OCI-LY7 (cell line): ENCODE data around the gene GSN. TPM values are rescaled to one million over a fixed set of nuclear protein-coding genes. Genes with fewer than 3 reads are reported as not detected.
A peak's percentile ranks its signal among the peaks of the same experiment; 100 is the strongest.

Experiments used
- BruUV-seq: library from RNA; stranded (reverse); fragments of 400-500 nt; replicated peaks from 2 replicates; lab custom pipeline; 2021; lab: Mats Ljungman, UMichigan
- CTCF ChIA-PET: fragments of 300-600 bp; sonication (Branson Sonifier 250); formaldehyde crosslinking; loops from one replicate; lab custom pipeline; 2022; ENCODE audit warnings: antibody characterized with exemption; ENCODE audit not compliant: unreplicated experiment; lab: Charles Lee
- POLR2A ChIA-PET: fragments of 300-600 bp; sonication (Branson Sonifier 250); formaldehyde crosslinking; loops from one replicate; lab custom pipeline; 2022; ENCODE audit warnings: antibody characterized with exemption; lab: Charles Lee
- DNase-seq: peaks from one replicate; pipeline ENCODE4 v3.0.0-alpha.2; 2015; ENCODE audit warnings: low spot score
- H2AFZ ChIP-seq: fragments of 200-600 bp; sonication (generic), shearing (Covaris generic); 2 replicates; pipeline ENCODE4 v1.6.1; 2014; ENCODE audit warnings: mild to moderate bottlenecking, antibody characterized with exemption, low read length, moderate library complexity
- H3K27ac ChIP-seq: fragments of 200-600 bp; sonication (generic); 2 replicates; pipeline ENCODE4 v1.5.1; 2014; ENCODE audit warnings: mixed run types, low read depth, mild to moderate bottlenecking, moderate library complexity, low read length, inconsistent platforms; ENCODE audit not compliant: poor library complexity, severe bottlenecking
- H3K36me3 ChIP-seq: fragments of 200-600 bp; sonication (generic); 2 replicates; pipeline ENCODE4 v1.6.1; 2014; ENCODE audit warnings: mild to moderate bottlenecking, antibody characterized with exemption, low read length, moderate library complexity, mixed read lengths; ENCODE audit not compliant: insufficient read depth
- H3K4me1 ChIP-seq: fragments of 200-600 bp; sonication (generic); 2 replicates; pipeline ENCODE4 v1.5.1; 2014; ENCODE audit warnings: mild to moderate bottlenecking, low read length; ENCODE audit not compliant: insufficient read depth, poor library complexity, severe bottlenecking
- H3K4me2 ChIP-seq: fragments of 200-600 bp; sonication (generic); 2 replicates; pipeline ENCODE4 v1.6.1; 2014; ENCODE audit warnings: mild to moderate bottlenecking, low read length
- H3K4me3 ChIP-seq: fragments of 200-600 bp; sonication (generic); 2 replicates; pipeline ENCODE4 v1.5.1; 2014; ENCODE audit warnings: mild to moderate bottlenecking, low read depth, low read length; ENCODE audit not compliant: poor library complexity, severe bottlenecking
- H3K79me2 ChIP-seq: fragments of 200-600 bp; sonication (generic); 2 replicates; pipeline ENCODE4 v1.6.1; 2016; ENCODE audit warnings: low read depth, mild to moderate bottlenecking, low read length, moderate library complexity, mixed read lengths; ENCODE audit not compliant: insufficient read depth
- H3K9me2 ChIP-seq: fragments of 200-600 bp; sonication (generic); 2 replicates; pipeline ENCODE4 v1.6.1; 2016; ENCODE audit warnings: mild to moderate bottlenecking, low read length, mixed read lengths; ENCODE audit not compliant: insufficient read depth
- H3K9me3 ChIP-seq: fragments of 200-600 bp; sonication (generic); 2 replicates; pipeline ENCODE4 v1.6.1; 2014; ENCODE audit warnings: mild to moderate bottlenecking, mixed run types, low read length, mixed read lengths
- H4K20me1 ChIP-seq: fragments of 200-600 bp; sonication (generic); 2 replicates; pipeline ENCODE4 v1.6.1; 2014; ENCODE audit warnings: mild to moderate bottlenecking, antibody characterized with exemption, low read length, moderate library complexity, mixed read lengths; ENCODE audit not compliant: insufficient read depth
- CTCF ChIP-seq: fragments of 200-600 bp; sonication (generic); conservative IDR thresholded peaks from 2 replicates; pipeline ENCODE4 v1.5.1; 2014; ENCODE audit warnings: mild to moderate bottlenecking, antibody characterized with exemption, low read length, moderate library complexity, mixed read lengths
- EZH2phosphoT487 ChIP-seq: fragments of 200-600 bp; sonication (generic); IDR thresholded peaks from 2 replicates; pipeline ENCODE4 v1.6.1; 2018; ENCODE audit warnings: low read depth, borderline replicate concordance, mild to moderate bottlenecking, mixed run types, antibody characterized with exemption, low read length, moderate library complexity, mixed read lengths
- intact Hi-C: fragments of 100-400 bp; cut with micrococcal nuclease; formaldehyde crosslinking; loops from one replicate; pipeline ENCODE4 v1.10.0; 2022; ENCODE audit not compliant: unreplicated experiment
- total RNA-seq, 2 experiments: library from RNA; depleted of rRNA in 1 of 2; stranded (reverse); fragments of >200 nt in 1 of 2; shearing (Covaris generic) in 1 of 2; gene quantifications; 2 replicates each; pipeline ENCODE4 v1.2.3, GENCODE V29; 2014 to 2022

GSN gene
- total RNA-seq, 2 experiments from 2014 or later = 13.4 to 16.3 TPM

GRCh38 chr9:121328476-121328875, 60.5 kb downstream of the GSN start:
- Histone ChIP-seq H3K79me2 (no peaks in the 10 kb centered on the region), H3K4me1 (no peaks in the 10 kb centered on the region), H3K9me2 (no peaks in the 10 kb centered on the region), H3K27ac (no peak overlapping the region), H3K4me3 (no peak overlapping the region), H3K4me2 (no peak overlapping the region), H3K36me3 (no peaks in the 10 kb centered on the region), H2AFZ (no peak overlapping the region), H3K9me3 (no peaks in the 10 kb centered on the region), H4K20me1 (no peaks in the 10 kb centered on the region)
- BruUV-seq = no TSS peak
- intact Hi-C loops = no loop called here
- no peak for DNase-seq
- ChIA-PET CTCF (no interaction called here), POLR2A (no interaction called here)
- TF ChIP-seq CTCF (no peak), EZH2phosphoT487 (no peak)

- H3K36me3 ChIP-seq = no peaks in the 10 kb centered on the region
- H4K20me1 ChIP-seq = no peaks in the 10 kb centered on the region
- H3K4me1 ChIP-seq = no peaks in the 10 kb centered on the region
- no peak for DNase-seq
- no peaks in the 10 kb centered on the region for H3K9me2 ChIP-seq
- CTCF ChIA-PET = no interaction called here
- intact Hi-C loops = no loop called here
- no peak overlapping the region for H3K27ac ChIP-seq
- no peak overlapping the region for H3K4me2 ChIP-seq
- H3K9me3 ChIP-seq = no peaks in the 10 kb centered on the region
- no peaks in the 10 kb centered on the region for H3K79me2 ChIP-seq
- no peak overlapping the region for H2AFZ ChIP-seq
- POLR2A ChIA-PET = no interaction called here
- no peak overlapping the region for H3K4me3 ChIP-seq
- BruUV-seq = no TSS peak
- TF ChIP-seq CTCF (0 out of 2 replicates have a peak, but pooled peaks have one; percentile 26), EZH2phosphoT487 (no peak)
Measured at GRCh38 chr9:121328876-121329681, 61.1 kb downstream of the GSN start.

DNA sequence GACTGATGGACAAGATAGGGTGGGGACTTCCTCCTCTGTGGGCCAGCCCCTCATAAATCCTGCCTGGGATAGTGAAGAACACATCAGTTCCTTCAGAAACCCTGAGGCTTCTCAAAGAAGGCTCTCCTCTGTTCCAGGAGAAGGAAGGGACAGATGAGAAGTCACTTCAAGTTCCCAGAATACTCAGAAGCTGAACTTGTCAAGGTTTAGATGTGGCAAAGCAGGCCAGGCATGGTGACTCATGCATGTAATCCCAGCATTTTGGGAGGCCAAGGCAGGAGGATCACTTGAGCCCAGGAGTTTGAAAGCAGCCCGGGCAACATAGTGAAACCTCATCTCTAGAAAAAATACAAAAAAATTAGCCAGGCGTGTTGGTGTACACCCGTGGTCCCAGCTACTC, 63.6 kb downstream of the GSN start:
- CTCF ChIA-PET = no interaction called here
- Histone ChIP-seq H3K4me1 (peaks cover 3% of the 10 kb centered on the region), H3K36me3 (no peaks in the 10 kb centered on the region), H3K4me3 (no peak overlapping the region), H4K20me1 (no peaks in the 10 kb centered on the region), H3K9me2 (no peaks in the 10 kb centered on the region), H2AFZ (no peak overlapping the region), H3K27ac (no peak overlapping the region), H3K9me3 (no peaks in the 10 kb centered on the region), H3K79me2 (no peaks in the 10 kb centered on the region), H3K4me2 (no peak overlapping the region)
- POLR2A ChIA-PET = interaction anchor here (0.6 kb wide), 1 partner anchor 64 kb away, joined by 3 read pairs; no protein-coding TSS in a partner anchor
- TF ChIP-seq EZH2phosphoT487 = no peak
- no TSS peak for BruUV-seq
- intact Hi-C loops = no loop called here
- no peak for DNase-seq
